ENCODE measurements around the gene NOL3.

The NOL3 gene

DNA sequence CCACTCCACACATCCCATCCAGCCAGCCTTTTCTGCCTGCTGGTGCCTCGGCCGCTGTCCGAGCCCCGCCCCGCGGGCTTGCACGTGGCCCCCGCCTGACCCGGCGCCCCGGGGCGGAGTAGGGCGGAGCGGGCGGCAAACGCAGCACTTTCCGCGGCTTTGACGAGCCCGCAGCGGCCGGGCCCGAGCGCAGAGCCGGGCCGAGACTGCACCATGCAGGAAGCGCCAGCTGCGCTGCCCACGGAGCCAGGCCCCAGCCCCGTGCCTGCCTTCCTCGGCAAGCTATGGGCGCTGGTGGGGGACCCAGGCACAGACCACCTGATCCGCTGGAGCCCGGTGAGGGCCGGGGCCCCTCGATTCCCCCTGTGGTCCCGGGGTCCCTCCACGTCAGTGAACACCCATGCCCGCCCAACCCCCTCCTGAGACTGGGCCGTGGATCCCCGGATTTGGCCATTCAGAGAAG is 5.7 kb upstream of the NOL3 start, which contains the start of gene HSF4:
Gene HSF4, plus strand, starts transcription at position 147 of the 463 bp plus-strand sequence. Its CDS starts 67 bp downstream, at position 214.
- H3K27me3 ChIP-seq (ENCODE audit: insufficient read depth, low read length, poor library complexity, severe bottlenecking) = no peaks in the 10 kb centered on the region
- TF ChIP-seq, protein P1, sequence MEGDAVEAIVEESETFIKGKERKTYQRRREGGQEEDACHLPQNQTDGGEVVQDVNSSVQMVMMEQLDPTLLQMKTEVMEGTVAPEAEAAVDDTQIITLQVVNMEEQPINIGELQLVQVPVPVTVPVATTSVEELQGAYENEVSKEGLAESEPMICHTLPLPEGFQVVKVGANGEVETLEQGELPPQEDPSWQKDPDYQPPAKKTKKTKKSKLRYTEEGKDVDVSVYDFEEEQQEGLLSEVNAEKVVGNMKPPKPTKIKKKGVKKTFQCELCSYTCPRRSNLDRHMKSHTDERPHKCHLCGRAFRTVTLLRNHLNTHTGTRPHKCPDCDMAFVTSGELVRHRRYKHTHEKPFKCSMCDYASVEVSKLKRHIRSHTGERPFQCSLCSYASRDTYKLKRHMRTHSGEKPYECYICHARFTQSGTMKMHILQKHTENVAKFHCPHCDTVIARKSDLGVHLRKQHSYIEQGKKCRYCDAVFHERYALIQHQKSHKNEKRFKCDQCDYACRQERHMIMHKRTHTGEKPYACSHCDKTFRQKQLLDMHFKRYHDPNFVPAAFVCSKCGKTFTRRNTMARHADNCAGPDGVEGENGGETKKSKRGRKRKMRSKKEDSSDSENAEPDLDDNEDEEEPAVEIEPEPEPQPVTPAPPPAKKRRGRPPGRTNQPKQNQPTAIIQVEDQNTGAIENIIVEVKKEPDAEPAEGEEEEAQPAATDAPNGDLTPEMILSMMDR (conservative IDR thresholded peaks at IDR 0.05; ENCODE audit: low read length) = no peak
- no peak for TF ChIP-seq EZH2phosphoT487 (IDR thresholded peaks at IDR 0.05; ENCODE audit: borderline replicate concordance)
- no peak within 1 kb of the TSS for H2AFZ ChIP-seq (ENCODE audit: low read length)
- H3K4me1 ChIP-seq (ENCODE audit: insufficient read depth, low read length, poor library complexity, severe bottlenecking) = peaks cover 7% of the 10 kb centered on the region
- no peaks in the 10 kb centered on the region for H3K9me2 ChIP-seq (replicated peaks; ENCODE audit: low read depth, low read length)
- no peaks in the 10 kb centered on the region for H4K20me1 ChIP-seq (ENCODE audit: insufficient read depth, low read length, poor library complexity, severe bottlenecking)
- H3F3A ChIP-seq (ENCODE audit: low read depth) = no peaks in the 10 kb centered on the region
- peaks cover under 1% of the 10 kb centered on the region; the same call in 1 of the 2 replicates for H3K79me2 ChIP-seq (ENCODE audit: insufficient read depth, low read length)
- H3K4me3 ChIP-seq (ENCODE audit: low read length, poor library complexity, severe bottlenecking) = no peak within 1 kb of the TSS
- no peak within 1 kb of the TSS for H3K4me2 ChIP-seq (ENCODE audit: low read depth, low read length, poor library complexity, severe bottlenecking)
- H3K9me3 ChIP-seq (ENCODE audit: insufficient read depth, low read depth, low read length) = no peaks in the 10 kb centered on the region
- no peaks in the 10 kb centered on the region for H3K36me3 ChIP-seq (ENCODE audit: insufficient read depth, low read length)
- no peak within 1 kb of the TSS for H3K9ac ChIP-seq (ENCODE audit: low read depth, low read length, poor library complexity, severe bottlenecking)

GRCh38 chr16:67165121-67166078 is 4.9 kb upstream of the NOL3 start:
- Histone ChIP-seq H2AFZ (ENCODE audit: low read length) (no peak overlapping the region), H3K9me3 (ENCODE audit: insufficient read depth, low read depth, low read length) (no peaks in the 10 kb centered on the region), H3K36me3 (ENCODE audit: insufficient read depth, low read length) (no peaks in the 10 kb centered on the region), H3K27me3 (ENCODE audit: insufficient read depth, low read length, poor library complexity, severe bottlenecking) (no peaks in the 10 kb centered on the region), H3K9ac (ENCODE audit: low read depth, low read length, poor library complexity, severe bottlenecking) (no peak overlapping the region), H4K20me1 (ENCODE audit: insufficient read depth, low read length, poor library complexity, severe bottlenecking) (no peaks in the 10 kb centered on the region), H3K4me2 (ENCODE audit: low read depth, low read length, poor library complexity, severe bottlenecking) (no peak overlapping the region), H3K4me3 (ENCODE audit: low read length, poor library complexity, severe bottlenecking) (no peak overlapping the region), H3F3A (ENCODE audit: low read depth) (no peaks in the 10 kb centered on the region), H3K9me2 (replicated peaks; ENCODE audit: low read depth, low read length) (no peaks in the 10 kb centered on the region), H3K4me1 (ENCODE audit: insufficient read depth, low read length, poor library complexity, severe bottlenecking) (peaks cover 13% of the 10 kb centered on the region), H3K79me2 (ENCODE audit: insufficient read depth, low read length) (no peaks in the 10 kb centered on the region)
- TF ChIP-seq, protein P1 (conservative IDR thresholded peaks at IDR 0.05; ENCODE audit: low read length) = no peak
- no peak for TF ChIP-seq EZH2phosphoT487 (IDR thresholded peaks at IDR 0.05; ENCODE audit: borderline replicate concordance)

- no peaks in the 10 kb centered on the region for H3K9me2 ChIP-seq (replicated peaks; ENCODE audit: low read depth, low read length)
- no peaks in the 10 kb centered on the region for H4K20me1 ChIP-seq (ENCODE audit: insufficient read depth, low read length, poor library complexity, severe bottlenecking)
- H3K36me3 ChIP-seq (ENCODE audit: insufficient read depth, low read length) = no peaks in the 10 kb centered on the region
- TF ChIP-seq, protein P1 (conservative IDR thresholded peaks at IDR 0.05; ENCODE audit: low read length) = no peak
- no peak for TF ChIP-seq EZH2phosphoT487 (IDR thresholded peaks at IDR 0.05; ENCODE audit: borderline replicate concordance)
- no peaks in the 10 kb centered on the region for H3K79me2 ChIP-seq (ENCODE audit: insufficient read depth, low read length)
- H3K9me3 ChIP-seq (ENCODE audit: insufficient read depth, low read depth, low read length) = no peaks in the 10 kb centered on the region
- no peak overlapping the region for H3K9ac ChIP-seq (ENCODE audit: low read depth, low read length, poor library complexity, severe bottlenecking)
- H3K4me1 ChIP-seq (ENCODE audit: insufficient read depth, low read length, poor library complexity, severe bottlenecking) = peaks cover 13% of the 10 kb centered on the region
- H3F3A ChIP-seq (ENCODE audit: low read depth) = no peaks in the 10 kb centered on the region
- no peak overlapping the region for H2AFZ ChIP-seq (ENCODE audit: low read length)
- no peak overlapping the region for H3K4me3 ChIP-seq (ENCODE audit: low read length, poor library complexity, severe bottlenecking)
- H3K4me2 ChIP-seq (ENCODE audit: low read depth, low read length, poor library complexity, severe bottlenecking) = no peak overlapping the region
- H3K27me3 ChIP-seq (ENCODE audit: insufficient read depth, low read length, poor library complexity, severe bottlenecking) = no peaks in the 10 kb centered on the region
Observed at GRCh38 chr16:67166110-67166547, 4.2 kb upstream of the NOL3 start.
